NK-92 (cell line): ENCODE results near the gene EI24.

Experiments
- DNase-seq: peaks from one replicate; lab custom pipeline; 2025; ENCODE audit not compliant: unreplicated experiment; lab: John Stamatoyannopoulos, UW

Gene EI24

DNA sequence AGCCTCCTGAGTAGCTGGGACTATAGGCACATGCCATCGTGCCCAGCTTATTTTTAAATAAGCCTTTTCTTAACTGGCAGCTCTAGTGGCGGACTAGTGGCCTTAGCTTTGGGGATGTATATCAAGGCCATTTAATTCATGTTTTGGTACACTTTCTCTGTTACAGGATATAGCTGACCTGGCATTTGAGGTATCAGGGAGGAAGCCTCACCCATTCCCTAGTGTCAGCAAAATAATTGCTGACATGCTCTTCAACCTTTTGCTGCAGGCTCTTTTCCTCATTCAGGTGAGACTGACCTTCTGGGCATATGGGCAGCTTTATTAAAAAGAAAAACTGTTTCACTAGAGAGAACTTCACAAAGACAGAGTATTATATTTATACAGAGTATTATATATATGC is 9.5 kb downstream of the EI24 start:
- DNase-seq: no peak

- DNase-seq: no peak
These were observed 10.5 kb downstream of the EI24 start for GRCh38 chr11:125579811-125580210.

- DNase-seq: no peak
These were observed 14.2 kb downstream of the EI24 start for GRCh38 chr11:125583496-125583895.

GRCh38 chr11:125585487-125585886 is 16.2 kb downstream of the EI24 start:
- no peak for DNase-seq

GRCh38 chr11:125586623-125587022 is 17.3 kb downstream of the EI24 start:
- no peak for DNase-seq

- no peak for DNase-seq
These were observed 18.2 kb downstream of the EI24 start for GRCh38 chr11:125587480-125587879.

DNA sequence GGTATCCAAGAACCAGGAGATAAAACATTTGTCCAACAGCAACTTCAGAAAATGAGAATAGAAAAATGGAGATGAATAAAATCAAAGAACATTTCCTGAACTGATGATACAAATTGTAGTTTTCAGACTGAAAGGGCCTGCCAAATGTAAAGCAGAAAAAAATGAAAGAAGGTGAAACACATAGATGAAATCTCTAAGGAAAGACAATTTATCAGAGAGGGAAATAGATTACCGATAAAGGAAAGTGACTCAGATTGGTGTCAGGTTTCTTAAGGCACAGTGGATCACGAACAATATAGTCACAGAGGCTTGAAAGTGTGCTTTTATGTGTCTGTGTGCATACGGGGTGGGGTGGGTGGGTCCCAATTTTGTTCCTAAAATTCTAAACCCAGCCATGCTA is 19.2 kb downstream of the EI24 start:
- no peak for DNase-seq

DNA sequence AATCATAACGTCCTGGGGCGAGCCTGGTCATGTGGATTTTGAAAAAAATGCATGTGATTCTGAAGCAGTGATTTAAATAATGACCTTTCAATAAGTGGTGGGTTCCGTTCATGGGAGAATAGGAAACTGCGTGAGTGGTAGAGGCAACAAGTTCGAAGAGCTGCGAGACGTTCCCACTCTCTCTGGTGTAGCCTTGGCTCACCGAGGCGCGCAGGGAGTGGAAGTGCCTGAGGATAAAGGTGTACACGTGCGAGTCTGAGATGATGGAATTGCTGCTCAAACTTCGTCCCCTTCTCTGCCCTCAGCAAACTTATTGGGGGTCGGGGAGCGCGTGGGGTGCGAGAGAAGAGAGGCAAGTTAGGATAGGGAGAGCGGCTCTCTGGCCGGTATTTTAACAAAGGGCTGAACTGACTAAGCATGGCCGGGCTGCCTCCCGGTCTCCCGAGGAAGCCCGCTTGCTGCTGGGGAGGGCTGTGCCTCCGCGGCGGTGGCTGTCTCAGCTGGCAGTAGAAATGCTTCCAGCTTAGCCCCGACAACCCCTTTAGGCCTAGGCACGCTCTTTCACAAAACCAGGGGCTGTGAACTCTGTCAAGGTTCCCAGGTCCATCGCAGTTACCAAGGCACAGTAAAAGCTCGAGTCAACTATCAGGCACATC is 22.5 kb downstream of the EI24 start:
- no peak for DNase-seq

DNA sequence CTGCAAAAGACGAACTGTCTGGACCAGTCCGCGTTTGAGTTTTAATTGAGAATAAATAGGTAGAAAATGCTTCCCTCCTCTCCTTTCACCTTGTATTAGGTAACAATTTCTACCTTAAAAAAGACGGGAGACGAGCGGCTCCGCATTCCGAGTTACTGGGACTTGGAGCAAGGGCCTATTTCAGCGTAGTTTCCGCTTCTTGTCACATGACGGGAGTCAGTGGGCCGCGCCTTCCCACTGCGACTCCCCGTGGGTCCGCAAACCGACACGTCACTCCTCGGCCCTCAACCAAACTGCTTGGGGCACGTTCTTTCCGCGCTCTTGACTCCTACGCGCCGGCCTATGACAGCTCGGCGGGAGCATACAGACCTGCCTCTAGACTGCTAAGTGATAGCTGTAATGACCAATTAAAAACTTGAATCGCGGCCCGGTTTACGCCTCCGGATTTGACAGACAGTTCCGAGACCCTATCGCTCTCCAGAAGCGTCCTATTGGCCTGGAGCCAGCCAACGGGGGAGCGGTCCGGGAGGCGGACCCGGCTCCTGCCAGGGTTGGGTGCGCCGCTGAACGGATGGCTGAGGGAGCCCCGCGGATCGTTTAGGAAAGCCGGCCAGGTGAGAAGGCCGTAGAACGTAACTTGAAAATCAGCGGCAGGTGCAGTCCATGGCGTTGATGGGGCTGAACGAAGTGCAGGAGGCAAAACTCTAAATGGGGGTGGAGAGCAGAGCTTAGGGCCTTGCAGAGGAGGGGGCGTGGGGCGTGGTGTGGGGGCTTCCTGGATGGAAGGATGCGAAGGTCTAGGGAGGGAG is 23.2 kb downstream of the EI24 start, which contains the start of gene STT3A:
Gene STT3A (plus strand): TSS at position 548 of the 809 bp plus-strand sequence. CDS start 3,064 bp downstream, outside the sequence.
- DNase-seq: peak; percentile 89

DNA sequence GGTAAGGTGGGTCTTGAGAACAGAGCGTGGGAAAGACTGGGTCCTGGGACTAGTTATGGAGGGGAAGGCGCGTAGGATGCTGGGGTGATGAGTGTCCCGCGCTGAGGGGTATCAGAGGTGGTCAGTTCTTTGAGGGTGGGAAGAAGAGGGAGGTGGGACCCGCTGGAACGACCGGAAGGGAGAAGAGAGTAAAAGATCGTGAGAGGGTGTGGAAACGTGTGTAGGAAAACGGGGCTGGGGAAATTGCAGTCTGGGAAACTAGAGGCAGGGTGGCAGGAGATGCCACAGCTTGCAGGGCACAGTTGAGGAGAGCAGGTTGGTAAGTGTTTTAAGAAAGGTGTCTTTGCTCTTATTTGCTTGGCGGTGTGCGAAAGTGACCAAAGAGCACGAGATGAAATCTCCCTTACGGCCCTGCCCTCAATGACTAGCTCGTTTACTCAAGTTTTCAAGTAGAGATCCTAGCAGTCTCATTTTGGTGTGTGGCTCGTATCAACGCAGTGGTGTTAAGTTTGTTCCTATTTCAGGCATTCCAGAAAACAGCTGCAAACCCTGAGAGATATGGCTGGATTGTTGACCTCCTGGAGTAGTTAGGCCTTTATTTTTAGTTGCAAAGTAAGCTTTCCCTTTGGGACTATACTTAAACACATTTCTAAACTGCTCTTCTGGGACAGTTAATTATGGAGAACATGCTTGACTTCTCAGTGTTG is 24.0 kb downstream of the EI24 start:
- DNase-seq: no peak

DNA sequence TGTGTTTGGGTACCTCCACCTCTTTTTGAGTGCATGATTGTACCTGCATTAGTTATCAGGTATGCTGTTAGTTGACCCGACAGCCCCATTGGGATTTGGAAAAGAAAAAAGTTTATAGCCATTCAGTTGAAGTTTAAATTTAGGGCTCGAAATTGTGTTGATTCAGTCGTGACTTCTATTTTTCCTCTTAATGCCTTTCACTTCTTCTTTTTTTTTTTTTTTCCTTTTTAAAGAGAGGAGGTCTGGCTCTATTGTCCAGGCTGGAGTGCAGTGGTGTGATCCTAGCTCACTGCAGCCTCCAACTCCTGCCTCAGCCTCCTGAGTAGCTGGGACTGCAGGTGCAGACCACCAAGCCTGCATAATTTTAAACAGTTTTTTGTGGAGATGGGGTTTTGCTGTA is 25.7 kb downstream of the EI24 start:
- no peak for DNase-seq

- no peak for DNase-seq
These were observed 31.4 kb downstream of the EI24 start for GRCh38 chr11:125600663-125601062.

DNA sequence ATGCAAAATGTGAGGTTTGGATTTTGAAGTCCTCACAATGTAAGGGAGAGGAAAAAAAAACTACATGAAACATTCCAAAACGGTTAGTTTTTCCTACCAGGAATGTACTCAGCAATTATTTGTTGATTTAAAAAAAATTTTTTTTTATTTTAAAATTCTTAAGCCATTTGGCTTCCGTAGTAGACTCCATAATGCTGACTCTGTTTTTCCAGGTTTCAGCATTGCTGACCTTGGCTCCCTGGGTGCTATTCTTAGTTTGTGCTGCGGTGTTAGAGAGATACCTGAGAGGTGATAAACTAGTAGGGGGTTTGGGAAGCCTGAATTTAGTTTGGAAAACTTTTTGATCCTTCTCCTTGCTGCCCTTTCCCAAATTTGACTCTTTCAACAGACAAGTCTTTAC is 33.9 kb downstream of the EI24 start:
- DNase-seq: no peak

GRCh38 chr11:125605417-125605816 is 36.1 kb downstream of the EI24 start:
- DNase-seq: no peak

DNA sequence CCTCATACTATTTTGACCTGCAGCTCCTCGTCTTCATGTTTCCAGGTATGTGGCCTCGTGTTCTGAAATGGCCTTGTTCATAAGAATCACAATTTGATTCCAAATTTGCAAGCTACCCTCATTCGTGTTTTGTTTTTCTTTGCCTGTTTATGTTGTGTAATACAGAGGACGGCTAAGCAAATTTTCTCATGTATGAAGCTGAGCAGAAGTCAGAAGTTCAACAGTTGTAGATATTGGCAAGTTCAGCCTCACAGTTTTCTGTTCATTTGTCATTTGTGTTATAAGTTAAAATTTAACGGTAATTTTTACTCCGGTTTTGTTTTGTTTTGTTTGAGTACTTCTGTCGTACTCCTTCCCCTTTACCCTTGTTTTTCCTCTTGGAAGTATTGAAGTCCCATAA is 40.3 kb downstream of the EI24 start:
- DNase-seq: no peak

GRCh38 chr11:125618383-125618782 is 49.1 kb downstream of the EI24 start:
- no peak for DNase-seq

DNA sequence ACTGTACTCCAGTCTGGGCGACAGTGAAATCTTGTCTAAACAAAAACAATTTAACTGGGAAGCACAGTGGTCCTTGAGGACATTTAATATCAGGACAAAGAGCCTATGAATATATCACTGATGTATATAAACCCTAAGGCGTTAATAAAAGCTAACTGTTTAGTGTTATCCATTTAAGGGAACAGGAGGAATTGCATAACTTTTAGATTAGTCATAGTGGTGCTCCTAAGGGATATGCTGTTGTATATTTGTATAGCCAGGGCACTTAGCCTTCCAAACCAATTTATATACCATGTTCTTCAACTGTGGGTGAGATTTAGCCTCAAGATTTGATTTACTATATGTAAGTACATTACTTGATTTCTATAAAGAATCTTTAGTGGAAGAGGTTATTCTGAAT is 52.7 kb downstream of the EI24 start:
- DNase-seq: no peak

DNA sequence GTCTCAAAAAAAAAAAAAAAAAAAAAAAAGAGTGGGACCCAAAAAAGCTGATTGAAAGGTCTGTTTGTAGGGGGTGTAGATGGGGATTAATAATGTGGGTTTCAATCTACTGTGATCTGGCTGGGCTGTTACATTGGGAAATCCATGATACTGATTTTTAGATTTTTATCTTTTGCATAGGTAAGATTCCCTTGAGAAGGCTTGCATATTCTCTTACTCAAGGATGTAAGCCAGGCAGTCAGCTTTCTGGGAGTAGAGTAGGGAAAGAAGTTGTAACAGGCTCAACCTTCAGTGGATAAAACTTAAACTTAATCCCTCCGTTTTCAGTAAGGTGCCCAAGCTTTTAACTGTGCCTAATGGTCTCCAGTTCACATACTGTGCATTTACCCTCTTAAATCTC is 53.8 kb downstream of the EI24 start:
- DNase-seq: no peak

GRCh38 chr11:125624756-125625213 is 55.5 kb downstream of the EI24 start, which contains the start of gene CHEK1:
Gene CHEK1, plus strand, starts transcription at chr11:125625163. Its CDS starts 1,606 bp downstream, at chr11:125626769.
- DNase-seq: no peak

GRCh38 chr11:125625225-125625629 is 56.0 kb downstream of the EI24 start:
- no peak for DNase-seq

DNA sequence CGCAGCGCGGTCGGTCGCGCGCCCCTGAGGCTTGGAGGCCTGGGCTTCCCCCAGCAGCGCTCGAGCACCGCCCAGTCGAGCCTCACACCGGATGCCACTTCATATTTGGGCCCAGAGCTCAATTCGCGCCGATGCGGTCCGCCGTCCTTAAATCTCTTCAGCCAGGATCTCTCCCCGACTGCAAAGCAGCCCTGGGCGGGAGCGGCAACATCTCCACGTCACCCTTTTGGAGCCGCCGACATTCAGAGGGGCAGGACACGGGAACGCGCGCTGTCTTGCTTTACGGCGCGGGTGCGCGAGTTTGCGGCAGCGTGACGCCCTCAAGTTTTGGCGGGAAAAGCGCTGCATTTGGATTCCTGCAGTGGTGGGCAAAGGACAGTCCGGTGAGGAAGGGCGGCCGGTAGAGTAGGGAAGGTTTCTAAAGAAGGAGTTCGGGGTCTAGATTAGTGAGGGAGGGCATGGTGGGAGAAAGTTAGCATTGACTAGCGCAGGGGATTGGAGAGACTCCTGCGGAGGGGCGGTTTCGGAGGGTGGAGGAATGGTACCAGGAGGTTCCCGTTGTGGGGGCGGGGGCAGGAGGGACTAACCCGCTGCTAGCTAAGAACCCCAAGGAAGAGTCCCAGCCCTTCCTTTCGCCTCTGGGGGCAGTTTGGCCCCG is 56.5 kb downstream of the EI24 start:
- DNase-seq: no peak
